ENCODE data around the gene ID2. TPM values are rescaled to one million over a fixed set of nuclear protein-coding genes. Genes with fewer than 3 reads are reported as not detected.

Gene ID2
- total and polyA plus RNA-seq, 5 experiments from 2014 or later = 67.1 to 630 (median 368) TPM

DNA sequence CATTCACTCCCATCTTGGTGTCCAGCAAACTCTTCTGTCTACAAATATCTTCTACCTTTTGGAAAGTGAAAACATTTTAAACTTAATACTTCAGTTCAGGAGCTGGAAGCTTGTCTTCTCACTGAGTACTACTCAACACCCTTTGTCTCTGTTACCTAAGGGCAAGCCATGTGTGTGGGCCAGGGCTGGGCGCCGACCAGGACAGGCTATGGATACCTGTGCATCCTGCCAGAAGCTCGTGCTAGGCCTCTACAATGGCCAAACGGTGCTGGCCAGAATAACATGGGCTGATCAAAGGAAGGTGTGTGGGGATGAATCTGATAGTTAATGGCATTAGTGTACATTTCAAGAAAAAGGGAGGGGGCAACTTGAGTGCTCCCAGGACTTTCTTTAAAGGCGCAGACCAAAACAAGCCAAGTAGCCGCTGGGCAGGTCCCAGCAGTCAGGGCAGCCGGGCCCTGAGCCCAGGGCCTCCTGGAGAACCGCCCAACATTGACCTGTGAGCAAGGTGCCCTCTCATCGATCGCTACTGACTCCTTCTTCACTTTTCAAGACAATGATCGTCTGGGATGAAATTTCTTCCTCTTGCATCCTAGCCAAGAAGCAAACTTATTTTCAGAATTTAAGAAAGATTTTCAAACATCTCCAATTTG is 29.0 kb upstream of the ID2 start:
- H3K4me3 Mint-ChIP-seq = no peak overlapping the region
- ATAC-seq (no peak), DNase-seq (no peak)
- H3K27ac Mint-ChIP-seq = no peak overlapping the region
- POLR2A ChIA-PET = no interaction called here
- H3K9me3 Mint-ChIP-seq = peaks cover 0 to 2% (median 0%) of the 10 kb centered on the region in 9 donors
- peaks cover 0 to 1% (median 0%) of the 10 kb centered on the region in 3 donors for H3K36me3 Mint-ChIP-seq
- peaks cover 5 to 32% (median 20%) of the 10 kb centered on the region in 5 donors for H3K27me3 Mint-ChIP-seq
- peaks cover 4 to 14% (median 10%) of the 10 kb centered on the region in 4 donors for H3K4me1 Mint-ChIP-seq

DNA sequence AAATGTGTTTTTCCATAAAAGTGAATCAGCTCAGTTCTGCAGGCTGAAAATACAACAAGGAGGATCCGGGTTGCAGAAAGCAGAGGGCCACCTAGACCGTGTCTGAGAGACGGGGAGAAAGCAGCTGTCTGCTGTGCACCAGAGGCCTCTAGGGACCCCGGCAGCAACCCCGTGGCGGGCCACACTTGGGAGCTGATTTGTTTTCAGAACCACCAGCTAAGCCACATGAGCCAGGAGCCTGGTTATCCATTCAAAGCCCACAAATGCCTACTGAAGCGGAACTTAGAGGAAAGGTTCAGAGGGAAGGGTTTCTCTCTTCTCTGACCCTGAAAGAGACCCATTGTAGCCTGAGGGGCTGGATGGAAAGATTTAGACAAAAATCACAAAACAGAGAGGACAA is 28.4 kb upstream of the ID2 start:
- peaks cover 4 to 15% (median 10%) of the 10 kb centered on the region in 4 donors for H3K4me1 Mint-ChIP-seq
- POLR2A ChIA-PET = no interaction called here
- no peak for DNase-seq
- peaks cover 0 to 1% (median 0%) of the 10 kb centered on the region in 9 donors for H3K9me3 Mint-ChIP-seq
- no peak overlapping the region for H3K4me3 Mint-ChIP-seq
- no peak for ATAC-seq
- peaks cover 7 to 38% (median 24%) of the 10 kb centered on the region in 5 donors for H3K27me3 Mint-ChIP-seq
- H3K27ac Mint-ChIP-seq = no peak overlapping the region
- H3K36me3 Mint-ChIP-seq = peaks cover 0 to 1% (median 0%) of the 10 kb centered on the region in 3 donors

DNA sequence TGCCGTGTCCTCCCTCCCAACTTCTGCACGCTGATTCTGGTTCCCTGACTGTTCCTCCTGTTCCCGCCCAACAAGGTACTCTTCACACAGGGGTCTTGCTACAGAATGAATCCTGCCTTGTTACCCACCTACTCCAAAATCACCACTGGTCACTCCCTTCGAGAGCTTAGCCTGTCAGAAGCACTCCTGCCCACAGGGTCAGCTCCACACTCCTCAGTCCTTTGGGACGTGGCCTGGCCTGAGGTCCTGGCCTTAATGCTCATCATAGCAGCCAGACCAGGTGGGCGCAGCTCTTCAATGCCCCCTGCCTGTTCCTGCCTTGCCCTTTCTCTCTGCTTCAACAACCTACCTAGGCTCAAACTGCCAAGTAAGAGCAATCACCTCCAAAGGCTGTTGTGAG is 27.8 kb upstream of the ID2 start:
- POLR2A ChIA-PET = no interaction called here

DNA sequence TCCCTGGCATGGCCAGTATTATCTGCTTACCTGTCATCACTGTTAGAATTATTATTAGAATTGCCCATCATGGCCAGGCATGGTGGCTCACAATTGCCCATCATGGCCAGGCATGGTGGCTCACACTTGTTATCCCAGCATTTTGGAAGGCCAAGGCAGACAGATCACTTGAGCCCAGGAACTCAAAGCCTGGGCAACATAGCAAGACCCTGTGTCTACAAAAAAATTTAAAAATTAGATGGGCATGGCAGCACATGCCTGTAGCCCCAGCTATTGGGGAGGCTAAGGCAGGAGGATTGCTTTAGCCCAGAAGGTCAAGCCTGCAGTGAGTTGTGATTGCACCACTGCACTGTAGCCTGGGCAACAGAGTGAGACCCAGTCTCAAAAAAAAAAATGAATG is 27.4 kb upstream of the ID2 start:
- Mint-ChIP-seq H3K27me3 (peaks cover 9 to 48% (median 26%) of the 10 kb centered on the region in 5 donors), H3K27ac (peak overlapping the region in 1 of 10 donors; percentile 35), H3K4me1 (peaks cover 4 to 15% (median 10%) of the 10 kb centered on the region in 4 donors), H3K9me3 (peaks cover 0 to 1% (median 0%) of the 10 kb centered on the region in 9 donors), H3K4me3 (no peak overlapping the region), H3K36me3 (peaks cover 0 to 1% (median 0%) of the 10 kb centered on the region in 3 donors)
- POLR2A ChIA-PET = no interaction called here
- DNase-seq = no peak
- ATAC-seq = no peak

More for the DNA sequence above, 27.8 kb upstream of the ID2 start:
- ATAC-seq (no peak), DNase-seq (no peak)
- H3K36me3 Mint-ChIP-seq = peaks cover 0 to 1% (median 0%) of the 10 kb centered on the region in 3 donors
- H3K27me3 Mint-ChIP-seq = peaks cover 9 to 43% (median 26%) of the 10 kb centered on the region in 5 donors
- H3K9me3 Mint-ChIP-seq = peaks cover 0 to 1% (median 0%) of the 10 kb centered on the region in 9 donors
- peak overlapping the region in 1 of 10 donors; percentile 35 for H3K27ac Mint-ChIP-seq
- peaks cover 4 to 15% (median 10%) of the 10 kb centered on the region in 4 donors for H3K4me1 Mint-ChIP-seq
- H3K4me3 Mint-ChIP-seq = no peak overlapping the region

DNA sequence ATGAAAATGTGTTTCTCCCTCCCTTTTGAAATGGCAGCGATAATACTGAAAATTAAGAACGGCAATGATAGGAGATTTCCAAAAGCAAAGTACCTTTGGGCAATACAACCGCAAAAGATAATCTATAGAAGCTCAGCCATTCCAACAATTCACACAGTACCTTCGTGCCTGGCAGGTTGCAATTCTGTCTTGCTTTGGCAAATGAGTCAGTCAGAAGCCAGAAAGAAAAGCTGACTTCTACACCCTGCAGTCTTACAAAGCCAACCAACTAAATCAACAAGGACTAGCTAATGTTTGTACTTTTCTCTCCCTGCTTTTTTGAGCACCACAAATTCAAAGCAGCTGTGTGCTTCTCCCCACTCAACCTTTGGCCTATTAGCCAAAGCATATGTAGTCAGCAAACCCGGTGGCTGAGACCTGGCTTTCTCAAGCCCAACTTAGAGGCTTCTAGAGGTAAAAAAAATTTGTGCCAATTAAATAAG is 25.7 kb upstream of the ID2 start:
- peaks cover 13 to 65% (median 33%) of the 10 kb centered on the region in 5 donors for H3K27me3 Mint-ChIP-seq
- DNase-seq (no peak), ATAC-seq (no peak)
- H3K9me3 Mint-ChIP-seq = peaks cover 0 to 1% (median 0%) of the 10 kb centered on the region in 9 donors
- no peak overlapping the region for H3K4me3 Mint-ChIP-seq
- H3K4me1 Mint-ChIP-seq = peaks cover 4 to 15% (median 12%) of the 10 kb centered on the region in 4 donors
- H3K36me3 Mint-ChIP-seq = peaks cover 0 to 1% (median 0%) of the 10 kb centered on the region in 3 donors
- no peak overlapping the region for H3K27ac Mint-ChIP-seq
- POLR2A ChIA-PET = interaction anchor here (1.2 kb wide), 1 partner anchor 26 kb away, joined by 3 read pairs; the partner anchor contains the start of gene ID2

DNA sequence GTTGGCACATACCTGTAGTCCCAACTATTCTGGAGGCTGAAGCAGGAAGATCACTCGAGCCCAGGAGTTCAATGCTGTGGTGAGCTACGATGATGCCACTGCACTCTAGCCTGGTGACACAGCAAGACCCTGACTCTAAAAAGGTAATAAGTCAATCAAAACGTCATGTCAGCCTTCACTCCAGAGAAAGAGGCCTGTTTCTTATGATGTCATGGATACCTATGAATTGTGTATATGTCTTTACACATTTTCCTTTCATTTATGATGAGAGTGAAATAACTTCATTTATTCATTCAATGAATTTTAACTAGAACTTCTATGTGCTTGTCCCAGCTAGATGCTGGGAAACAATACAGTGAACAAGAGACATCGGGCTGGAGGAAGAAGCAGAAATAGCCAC is 25.0 kb upstream of the ID2 start:
- H3K4me1 Mint-ChIP-seq = peaks cover 8 to 20% (median 15%) of the 10 kb centered on the region in 4 donors

DNA sequence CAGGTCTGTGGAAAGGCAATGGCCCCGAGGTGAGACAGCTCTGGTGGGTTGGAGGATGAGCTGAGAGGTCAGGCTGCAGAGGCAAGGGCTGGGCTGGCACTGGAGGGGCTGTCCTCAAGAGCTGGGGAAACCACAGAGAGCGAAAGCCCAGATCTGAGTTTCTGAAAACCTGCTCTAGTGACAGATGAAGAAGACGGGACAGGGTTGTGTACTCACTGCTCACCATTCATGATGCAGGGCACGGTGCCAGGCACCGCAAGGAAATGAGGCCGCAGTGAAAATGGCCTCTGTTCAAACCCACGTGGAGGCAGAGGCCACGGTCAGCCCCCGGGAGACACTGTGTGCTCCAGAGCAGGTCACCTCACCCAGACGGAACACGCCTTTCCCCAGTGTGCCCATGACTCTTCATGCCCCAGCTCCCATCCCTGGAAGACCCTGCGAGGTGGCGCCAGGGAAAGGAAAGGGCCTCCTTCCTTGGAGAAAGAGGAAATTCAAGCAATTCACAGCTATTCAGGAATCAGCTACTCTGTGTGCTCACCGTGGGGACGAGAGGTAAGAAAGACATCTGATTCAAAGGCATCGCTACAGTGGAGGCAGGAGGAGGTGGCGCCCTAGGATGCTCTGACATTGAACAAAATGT is 24.3 kb upstream of the ID2 start:
- H3K27me3 Mint-ChIP-seq = peaks cover 17 to 72% (median 36%) of the 10 kb centered on the region in 5 donors
- ATAC-seq = no peak
- peaks cover 8 to 20% (median 19%) of the 10 kb centered on the region in 4 donors for H3K4me1 Mint-ChIP-seq
- peak overlapping the region in 3 of 10 donors; percentile 6 to 80 (median 62) for H3K27ac Mint-ChIP-seq
- peaks cover 0 to 1% (median 0%) of the 10 kb centered on the region in 3 donors for H3K36me3 Mint-ChIP-seq
- peak in 1 of 10 donors; percentile 59 for DNase-seq
- H3K4me3 Mint-ChIP-seq = peak overlapping the region in 1 of 10 donors; percentile 52
- peaks cover 0 to 1% (median 0%) of the 10 kb centered on the region in 9 donors for H3K9me3 Mint-ChIP-seq
- POLR2A ChIA-PET = interaction anchor here (0.6 kb wide), 1 partner anchor 127 kb away, joined by 4 read pairs; no protein-coding TSS in a partner anchor

More for the DNA sequence above, 25.0 kb upstream of the ID2 start:
- H3K4me3 Mint-ChIP-seq = no peak overlapping the region
- POLR2A ChIA-PET = interaction anchor here (1.2 kb wide), 1 partner anchor 25 kb away, joined by 3 read pairs; the partner anchor contains the start of gene ID2
- no peak for DNase-seq
- no peak for ATAC-seq
- peaks cover 17 to 71% (median 36%) of the 10 kb centered on the region in 5 donors for H3K27me3 Mint-ChIP-seq
- peaks cover 0 to 1% (median 0%) of the 10 kb centered on the region in 3 donors for H3K36me3 Mint-ChIP-seq
- H3K27ac Mint-ChIP-seq = peak overlapping the region in 1 of 10 donors; percentile 6
- H3K9me3 Mint-ChIP-seq = peaks cover 0 to 1% (median 0%) of the 10 kb centered on the region in 9 donors

DNA sequence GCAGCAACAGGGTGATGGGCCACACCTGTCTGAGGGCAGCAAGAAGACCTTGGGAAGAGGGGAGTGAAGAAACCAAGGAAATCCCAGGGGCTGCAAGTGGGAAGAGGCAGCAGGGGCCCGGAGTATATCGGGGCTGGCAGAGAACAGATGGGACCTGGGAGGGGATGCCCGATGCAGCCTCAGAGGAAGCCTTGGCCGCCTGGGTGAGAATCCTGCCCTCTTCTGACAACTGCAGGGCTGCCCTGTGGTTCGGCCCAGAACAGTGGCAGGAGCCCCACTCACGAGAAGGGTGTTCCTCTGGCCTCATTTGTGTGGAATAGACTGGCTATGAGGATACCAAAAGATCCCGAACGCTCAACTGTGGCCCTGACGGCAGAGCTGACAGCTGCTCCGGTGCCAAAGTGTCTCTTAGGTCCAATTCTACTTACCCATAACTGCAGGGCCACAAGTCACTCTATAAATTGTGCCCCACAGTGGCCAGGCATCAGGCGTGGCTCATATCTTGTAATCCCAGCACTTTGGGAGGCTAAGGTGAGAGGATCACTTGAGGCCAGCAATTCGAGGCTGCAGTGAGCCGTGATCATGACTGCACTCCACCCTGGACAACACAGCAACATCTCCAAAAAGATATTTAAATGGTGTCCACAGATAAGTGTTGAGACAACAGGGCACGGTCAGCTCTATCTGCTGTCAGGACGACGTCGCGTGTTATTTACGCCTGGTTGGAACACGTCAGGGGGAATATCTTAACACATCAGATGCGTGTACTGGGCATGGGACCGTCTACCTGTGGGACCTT is 23.6 kb upstream of the ID2 start:
- POLR2A ChIA-PET = interaction anchor here (0.6 kb wide), 1 partner anchor 126 kb away, joined by 4 read pairs; no protein-coding TSS in a partner anchor
- ATAC-seq (no peak), DNase-seq (no peak)
- Mint-ChIP-seq H3K36me3 (peaks cover 0 to 1% (median 0%) of the 10 kb centered on the region in 3 donors), H3K27ac (peak overlapping the region in 2 of 10 donors; percentile 6 to 41), H3K4me3 (no peak overlapping the region), H3K4me1 (peaks cover 8 to 23% (median 22%) of the 10 kb centered on the region in 4 donors), H3K27me3 (peaks cover 17 to 72% (median 37%) of the 10 kb centered on the region in 5 donors), H3K9me3 (peaks cover 0 to 1% (median 0%) of the 10 kb centered on the region in 9 donors)

DNA sequence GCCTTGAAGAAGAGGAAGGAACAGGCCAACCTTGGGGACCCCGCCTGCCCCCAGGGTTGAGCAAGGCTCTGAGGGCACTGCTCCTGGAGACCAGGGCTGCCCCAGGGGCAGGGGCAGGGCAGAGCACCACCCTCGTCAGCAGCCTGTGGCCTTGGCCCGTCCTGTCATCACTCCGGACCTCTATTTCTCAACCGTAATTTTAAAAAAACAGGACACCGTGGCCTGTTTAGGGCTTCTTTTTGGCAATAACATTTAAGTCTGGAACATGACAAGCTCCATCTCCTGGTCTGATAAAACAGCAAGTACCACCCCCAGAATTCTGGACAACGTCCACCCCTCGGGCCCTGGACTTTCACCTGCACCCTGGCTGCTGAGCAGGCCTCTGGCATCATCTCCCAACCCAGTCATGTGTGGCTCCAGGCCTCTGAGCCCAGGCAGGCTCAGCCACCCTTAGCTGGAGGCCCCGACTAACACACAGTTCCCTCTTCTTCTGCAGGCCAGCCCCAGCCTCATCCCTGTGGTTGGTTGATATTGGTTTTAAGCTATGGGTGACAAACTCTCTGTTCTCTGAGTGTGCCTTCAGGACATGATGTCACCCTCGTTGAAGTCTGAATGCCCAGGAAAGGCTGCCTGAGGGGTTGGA is 22.6 kb upstream of the ID2 start:
- peaks cover 10 to 32% (median 30%) of the 10 kb centered on the region in 4 donors for H3K4me1 Mint-ChIP-seq
- H3K9me3 Mint-ChIP-seq = peaks cover 0 to 1% (median 0%) of the 10 kb centered on the region in 9 donors
- no peak for ATAC-seq
- H3K27ac Mint-ChIP-seq = peak overlapping the region in 1 of 10 donors; percentile 26
- POLR2A ChIA-PET = interaction anchor here (0.6 kb wide), 1 partner anchor 15 kb away, joined by 3 read pairs; no protein-coding TSS in a partner anchor
- peaks cover 17 to 69% (median 35%) of the 10 kb centered on the region in 5 donors for H3K27me3 Mint-ChIP-seq
- DNase-seq = peak in 1 of 10 donors; percentile 52
- H3K4me3 Mint-ChIP-seq = no peak overlapping the region
- H3K36me3 Mint-ChIP-seq = no peaks in the 10 kb centered on the region

DNA sequence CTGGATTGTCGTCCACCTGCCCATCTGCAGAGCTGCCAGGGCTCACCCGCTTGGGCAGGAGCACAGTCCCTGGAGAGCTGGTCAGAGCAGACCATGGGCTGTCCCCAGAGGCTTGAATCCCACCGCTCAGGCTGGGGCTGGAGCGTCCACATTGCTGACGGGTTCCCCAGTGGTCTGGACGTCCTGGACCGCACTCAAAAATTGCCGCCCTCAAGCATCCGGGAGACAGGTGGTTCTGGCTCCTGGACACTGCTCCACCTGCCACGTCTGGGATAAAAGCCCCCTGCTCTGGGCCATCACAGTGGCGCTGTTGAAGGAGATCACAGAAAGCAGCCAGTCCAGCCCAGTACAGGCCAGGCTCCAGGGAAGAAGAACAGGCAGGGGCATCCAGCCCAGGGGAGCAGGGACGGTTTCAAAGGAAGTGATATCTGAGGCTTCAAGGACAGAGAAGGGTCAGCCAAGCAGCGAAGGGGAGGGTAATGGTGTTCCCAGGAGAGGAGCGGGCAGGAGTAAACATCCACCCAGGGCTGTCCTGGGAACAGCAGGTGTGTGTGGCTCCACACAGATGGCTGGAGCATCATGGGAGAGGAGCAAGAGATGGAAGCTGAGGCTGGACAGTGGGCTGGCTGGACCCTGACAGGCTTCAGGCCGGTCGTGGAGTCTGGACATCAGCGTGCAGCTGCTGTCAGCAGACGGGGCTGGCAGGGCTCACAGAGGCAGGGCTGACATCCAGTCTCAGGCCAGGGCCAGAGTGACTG is 21.9 kb upstream of the ID2 start:
- no peak overlapping the region for H3K4me3 Mint-ChIP-seq
- H3K27me3 Mint-ChIP-seq = peaks cover 16 to 62% (median 33%) of the 10 kb centered on the region in 5 donors
- H3K27ac Mint-ChIP-seq = peak overlapping the region in 2 of 10 donors; percentile 49 to 57
- no peaks in the 10 kb centered on the region for H3K36me3 Mint-ChIP-seq
- peaks cover 17 to 39% (median 37%) of the 10 kb centered on the region in 4 donors for H3K4me1 Mint-ChIP-seq
- POLR2A ChIA-PET = no interaction called here
- DNase-seq (no peak), ATAC-seq (no peak)
- no peaks in the 10 kb centered on the region for H3K9me3 Mint-ChIP-seq

DNA sequence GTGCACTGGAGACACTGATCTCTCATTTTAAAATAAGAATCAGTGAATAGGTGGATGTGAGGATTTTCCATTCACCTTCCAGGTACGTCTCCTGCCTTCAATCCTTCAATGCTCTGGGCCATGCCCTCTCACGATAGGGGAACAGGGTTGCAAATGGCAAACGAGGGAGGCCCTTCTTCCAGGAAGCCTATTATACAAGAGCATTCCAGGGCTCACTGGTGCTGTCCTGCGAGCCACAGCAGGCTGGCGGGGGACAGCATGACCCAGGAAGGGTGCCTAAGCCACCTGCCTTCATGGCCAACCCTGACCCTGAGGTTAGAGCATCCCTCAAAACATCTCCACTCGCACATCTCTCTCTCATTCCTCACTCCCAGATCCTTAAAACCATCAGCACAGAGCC is 20.6 kb upstream of the ID2 start:
- peaks cover 14 to 52% (median 25%) of the 10 kb centered on the region in 5 donors for H3K27me3 Mint-ChIP-seq
- POLR2A ChIA-PET = no interaction called here
- no peak for ATAC-seq
- H3K27ac Mint-ChIP-seq = peak overlapping the region in 1 of 10 donors; percentile 69
- no peaks in the 10 kb centered on the region for H3K9me3 Mint-ChIP-seq
- no peaks in the 10 kb centered on the region for H3K36me3 Mint-ChIP-seq
- DNase-seq = no peak
- H3K4me3 Mint-ChIP-seq = no peak overlapping the region
- peaks cover 20 to 46% (median 43%) of the 10 kb centered on the region in 4 donors for H3K4me1 Mint-ChIP-seq
